Stimulated activated naive CD8-positive, alpha-beta T cell treated with anti-CD3 and anti-CD28 coated beads, Interleukin-15, Interleukin-2, amounts not matched to agents 100 ng/mL and 50 ng/mL, for 24 hours (primary cell): ENCODE results near the gene GNG5.
"Not testable (repeated sequence)": the region's sequence is repeated elsewhere in the genome, so short reads cannot be mapped to it uniquely, and the experiment has no call there.

ENCODE experiments used
- H3K27ac Mint-ChIP-seq: one replicate; pipeline ENCODE4 v1.8.0; 2021; ENCODE audit warnings: mild to moderate bottlenecking, mixed read lengths
- H3K27me3 Mint-ChIP-seq: one replicate; pipeline ENCODE4 v1.8.0; 2021; ENCODE audit warnings: mixed read lengths
- H3K36me3 Mint-ChIP-seq: one replicate; pipeline ENCODE4 v1.8.0; 2021; ENCODE audit warnings: low read depth, mixed read lengths
- H3K4me1 Mint-ChIP-seq: one replicate; pipeline ENCODE4 v1.8.0; 2021; ENCODE audit warnings: low read depth, mixed read lengths
- H3K4me3 Mint-ChIP-seq: one replicate; pipeline ENCODE4 v1.8.0; 2021; ENCODE audit warnings: mild to moderate bottlenecking, mixed read lengths
- H3K9me3 Mint-ChIP-seq: one replicate; pipeline ENCODE4 v1.8.0; 2021; ENCODE audit warnings: mixed read lengths

The GNG5 gene

DNA sequence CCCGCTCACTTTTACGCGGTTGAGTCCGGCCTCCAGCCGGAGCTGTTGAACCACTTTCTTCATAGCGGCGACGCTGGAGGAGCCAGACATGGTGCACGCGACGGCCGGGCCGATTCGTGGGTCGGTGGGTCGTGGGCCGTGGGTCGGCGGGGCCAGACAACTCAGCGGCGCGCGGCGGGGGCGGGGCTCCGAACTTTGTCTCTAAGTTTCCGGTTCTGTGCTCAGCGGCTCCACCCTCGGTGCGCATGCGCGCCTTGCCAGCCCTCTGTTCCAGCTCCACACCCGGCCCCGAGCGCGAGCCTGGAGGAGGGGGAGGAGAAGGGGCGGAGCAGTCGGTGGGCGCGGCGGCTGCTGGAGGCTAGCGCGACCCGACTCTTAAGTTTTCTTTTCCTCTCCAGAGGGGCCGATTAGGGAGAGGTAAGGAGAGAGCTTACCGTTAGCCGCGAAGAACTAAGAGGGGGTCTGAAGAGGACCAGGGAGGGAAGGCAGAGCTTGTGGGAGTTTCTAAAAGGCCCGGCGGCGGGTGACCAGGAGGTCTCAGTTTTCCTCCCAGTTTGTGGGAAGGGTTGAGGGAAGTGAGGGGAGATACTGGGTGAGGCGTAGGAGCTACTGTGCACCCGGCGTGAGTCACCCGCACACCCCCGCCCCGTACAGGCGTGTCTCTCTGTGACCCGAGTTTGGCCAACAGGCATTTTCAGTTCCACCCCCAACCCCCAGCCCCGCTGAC lies at the start of gene GNG5, which contains the start of gene SPATA1:
GNG5 (minus strand) TSS at position 580 of the 727 bp plus-strand sequence; CDS start at position 90, 490 bp downstream.
SPATA1 (plus strand) TSS at position 385 of the 727 bp plus-strand sequence. CDS start 9,974 bp downstream, outside the sequence.
- no peaks in the 10 kb centered on the region for H3K27me3 Mint-ChIP-seq
- H3K36me3 Mint-ChIP-seq = peaks cover 31% of the 10 kb centered on the region
- peak within 1 kb of the TSS; percentile 93 for H3K4me3 Mint-ChIP-seq
- H3K27ac Mint-ChIP-seq = peak within 1 kb of the TSS; percentile 97
- H3K9me3 Mint-ChIP-seq = peaks cover 4% of the 10 kb centered on the region
- peaks cover 52% of the 10 kb centered on the region for H3K4me1 Mint-ChIP-seq

DNA sequence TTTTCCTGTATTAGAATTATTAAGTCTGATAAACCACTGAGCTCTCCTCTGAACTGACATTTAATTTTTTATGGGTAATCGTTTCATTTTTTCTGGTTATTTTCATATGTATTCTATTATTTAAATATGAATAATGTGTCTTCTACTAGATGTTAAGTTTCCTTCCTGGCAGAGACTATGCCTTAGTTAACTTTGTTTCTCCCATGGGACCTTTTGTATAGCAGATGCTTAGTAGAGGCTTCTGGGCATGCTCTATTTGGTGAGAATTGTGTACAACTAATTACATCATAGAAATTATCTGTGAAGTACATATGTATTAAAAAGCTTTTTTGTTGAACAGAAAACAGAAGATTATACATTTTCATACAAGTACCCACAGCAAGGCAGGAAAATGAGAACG lies 44.4 kb upstream of the GNG5 start:
- H3K36me3 Mint-ChIP-seq = no peaks in the 10 kb centered on the region
- H3K27ac Mint-ChIP-seq = no peak overlapping the region
- H3K9me3 Mint-ChIP-seq = no peaks in the 10 kb centered on the region
- no peak overlapping the region for H3K4me3 Mint-ChIP-seq
- H3K4me1 Mint-ChIP-seq = no peaks in the 10 kb centered on the region
- H3K27me3 Mint-ChIP-seq = no peaks in the 10 kb centered on the region

DNA sequence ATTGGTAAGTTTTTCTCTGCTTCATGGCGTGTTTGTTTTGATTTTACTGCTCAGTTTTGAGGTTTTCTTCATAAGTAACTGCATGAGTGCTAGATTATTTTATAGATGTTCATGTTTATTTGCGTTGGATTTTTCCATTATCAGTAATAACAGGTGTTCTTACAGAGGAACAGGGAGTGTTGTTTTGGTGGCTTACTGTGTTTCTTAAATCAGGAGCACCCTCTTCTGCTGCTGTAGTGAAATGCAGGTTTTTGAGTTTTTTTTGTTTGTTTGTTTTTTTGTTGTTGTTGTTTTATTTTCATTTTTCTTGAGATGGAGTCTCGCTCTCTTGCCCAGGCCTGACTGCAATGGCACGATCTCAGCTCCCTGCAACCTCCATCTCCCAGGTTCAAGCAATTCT lies 35.3 kb upstream of the GNG5 start:
- Mint-ChIP-seq H3K36me3 (peaks cover 27% of the 10 kb centered on the region), H3K4me1 (peaks cover 23% of the 10 kb centered on the region), H3K27me3 (no peaks in the 10 kb centered on the region), H3K4me3 (no peak overlapping the region), H3K9me3 (no peaks in the 10 kb centered on the region), H3K27ac (no peak overlapping the region)

- Mint-ChIP-seq H3K9me3 (no peaks in the 10 kb centered on the region), H3K27ac (no peak overlapping the region), H3K4me3 (no peak overlapping the region)
Measured at GRCh38 chr1:84540759-84541158, 34.4 kb upstream of the GNG5 start.

DNA sequence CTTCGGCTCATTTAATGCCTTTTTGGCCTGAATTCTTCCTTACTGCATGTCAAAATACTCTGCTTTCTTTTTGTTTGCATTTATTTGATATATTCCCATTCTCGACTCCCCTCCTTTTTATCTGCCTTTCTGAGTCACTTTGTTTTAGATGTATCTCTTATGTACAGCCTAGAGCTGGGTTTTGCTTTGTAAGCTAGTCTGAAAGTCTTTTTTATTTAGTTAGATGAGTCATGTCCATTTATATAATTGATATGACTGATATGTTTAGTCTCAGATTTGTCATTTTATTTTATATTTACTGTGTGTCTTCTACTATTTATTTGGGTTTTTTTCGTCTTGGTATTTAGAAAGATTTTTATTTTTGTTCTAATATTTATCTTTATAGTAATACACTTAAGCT lies 33.6 kb upstream of the GNG5 start:
- H3K4me3 Mint-ChIP-seq = no peak overlapping the region
- no peaks in the 10 kb centered on the region for H3K9me3 Mint-ChIP-seq
- peaks cover 27% of the 10 kb centered on the region for H3K36me3 Mint-ChIP-seq
- peaks cover 23% of the 10 kb centered on the region for H3K4me1 Mint-ChIP-seq
- no peaks in the 10 kb centered on the region for H3K27me3 Mint-ChIP-seq
- H3K27ac Mint-ChIP-seq = peak overlapping the region; percentile 43

More at GRCh38 chr1:84540759-84541158, 34.4 kb upstream of the GNG5 start:
- Mint-ChIP-seq H3K27me3 (no peaks in the 10 kb centered on the region), H3K36me3 (peaks cover 27% of the 10 kb centered on the region), H3K4me1 (peaks cover 23% of the 10 kb centered on the region)

- Mint-ChIP-seq H3K4me1 (peaks cover 23% of the 10 kb centered on the region), H3K27me3 (no peaks in the 10 kb centered on the region), H3K9me3 (no peaks in the 10 kb centered on the region), H3K4me3 (no peak overlapping the region), H3K27ac (no peak overlapping the region), H3K36me3 (peaks cover 27% of the 10 kb centered on the region)
Measured at GRCh38 chr1:84538599-84538998, 32.2 kb upstream of the GNG5 start.

GRCh38 chr1:84525779-84526178 lies 19.4 kb upstream of the GNG5 start:
- Mint-ChIP-seq H3K27ac (no peak overlapping the region), H3K9me3 (no peaks in the 10 kb centered on the region), H3K4me1 (no peaks in the 10 kb centered on the region), H3K27me3 (no peaks in the 10 kb centered on the region), H3K36me3 (peaks cover 7% of the 10 kb centered on the region), H3K4me3 (no peak overlapping the region)

DNA sequence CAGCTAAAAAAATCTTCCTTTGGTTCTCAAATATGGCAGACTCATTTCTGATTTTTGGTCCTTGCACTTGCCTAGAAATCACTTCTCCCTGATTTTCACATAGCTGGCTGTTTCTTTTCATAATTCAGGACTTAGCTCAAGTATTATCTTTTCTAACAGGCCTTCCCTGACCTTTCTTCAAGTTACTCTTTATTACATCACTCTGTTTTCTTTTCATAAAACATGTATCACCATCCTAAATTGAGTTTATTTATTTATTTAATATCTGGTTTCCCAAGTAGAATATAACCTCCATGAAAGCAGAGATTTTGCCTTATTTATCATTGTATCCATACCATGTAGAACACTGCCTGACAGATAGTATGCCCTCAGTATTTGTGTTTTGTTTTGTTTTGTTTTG lies 18.2 kb upstream of the GNG5 start:
- H3K4me3 Mint-ChIP-seq = no peak overlapping the region
- peaks cover 7% of the 10 kb centered on the region for H3K36me3 Mint-ChIP-seq
- H3K9me3 Mint-ChIP-seq = no peaks in the 10 kb centered on the region
- H3K4me1 Mint-ChIP-seq = no peaks in the 10 kb centered on the region
- no peaks in the 10 kb centered on the region for H3K27me3 Mint-ChIP-seq
- H3K27ac Mint-ChIP-seq = no peak overlapping the region

DNA sequence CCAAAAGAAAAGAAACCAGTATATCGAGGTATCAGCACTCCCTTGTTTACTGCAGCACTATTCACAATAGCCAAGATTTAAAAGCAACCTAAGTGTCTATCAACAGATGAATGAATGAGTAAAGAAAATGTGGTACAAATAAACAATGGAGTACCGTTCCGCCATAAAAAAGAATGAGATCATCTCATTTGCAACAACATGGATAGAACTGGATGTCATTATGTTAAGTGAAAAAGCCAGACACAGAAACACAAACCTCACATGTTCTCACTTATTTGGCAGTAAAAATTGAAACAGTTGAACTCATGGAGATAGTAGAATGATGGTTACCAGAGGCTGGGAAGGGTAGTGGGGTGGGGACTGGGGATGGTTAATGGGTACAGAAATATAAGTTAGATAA lies 4.3 kb upstream of the GNG5 start:
- H3K36me3 Mint-ChIP-seq = peaks cover 9% of the 10 kb centered on the region
- H3K4me3 Mint-ChIP-seq = no peak overlapping the region
- H3K27me3 Mint-ChIP-seq = no peaks in the 10 kb centered on the region
- H3K27ac Mint-ChIP-seq = no peak overlapping the region
- H3K4me1 Mint-ChIP-seq = peaks cover 12% of the 10 kb centered on the region
- H3K9me3 Mint-ChIP-seq = peaks cover 4% of the 10 kb centered on the region

DNA sequence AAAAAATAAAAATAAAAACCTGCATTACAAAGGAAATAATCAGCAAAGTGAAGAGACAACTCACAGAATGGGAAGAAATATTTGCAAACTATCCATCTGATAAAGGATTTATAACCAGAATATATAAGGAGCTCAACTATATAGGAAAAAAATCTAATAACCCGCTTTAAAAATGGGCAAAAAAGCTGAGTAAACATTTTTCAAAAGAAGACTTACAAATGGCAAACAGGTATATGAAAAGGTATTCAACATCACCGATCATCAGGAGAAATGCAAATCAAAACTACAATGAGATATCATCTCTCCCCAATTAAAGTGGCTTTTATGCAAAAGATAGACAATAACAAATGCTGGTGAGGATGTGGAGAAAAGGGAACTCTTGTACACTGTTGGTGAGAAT lies 3.8 kb upstream of the GNG5 start:
- Mint-ChIP-seq H3K4me3 (no peak overlapping the region), H3K9me3 (peaks cover 4% of the 10 kb centered on the region), H3K27me3 (no peaks in the 10 kb centered on the region), H3K4me1 (peaks cover 14% of the 10 kb centered on the region), H3K36me3 (peaks cover 14% of the 10 kb centered on the region), H3K27ac (no peak overlapping the region)

GRCh38 chr1:84509029-84509428 lies 2.6 kb upstream of the GNG5 start:
- peaks cover 24% of the 10 kb centered on the region for H3K36me3 Mint-ChIP-seq
- peaks cover 25% of the 10 kb centered on the region for H3K4me1 Mint-ChIP-seq
- no peaks in the 10 kb centered on the region for H3K27me3 Mint-ChIP-seq
- H3K9me3 Mint-ChIP-seq = peaks cover 4% of the 10 kb centered on the region
- H3K4me3 Mint-ChIP-seq = no peak overlapping the region
- H3K27ac Mint-ChIP-seq = no peak overlapping the region

GRCh38 chr1:84508510-84508909 lies 2.1 kb upstream of the GNG5 start:
- Mint-ChIP-seq H3K27ac (no peak overlapping the region), H3K4me1 (peaks cover 31% of the 10 kb centered on the region), H3K4me3 (no peak overlapping the region), H3K9me3 (peaks cover 4% of the 10 kb centered on the region), H3K27me3 (no peaks in the 10 kb centered on the region), H3K36me3 (peaks cover 24% of the 10 kb centered on the region)

DNA sequence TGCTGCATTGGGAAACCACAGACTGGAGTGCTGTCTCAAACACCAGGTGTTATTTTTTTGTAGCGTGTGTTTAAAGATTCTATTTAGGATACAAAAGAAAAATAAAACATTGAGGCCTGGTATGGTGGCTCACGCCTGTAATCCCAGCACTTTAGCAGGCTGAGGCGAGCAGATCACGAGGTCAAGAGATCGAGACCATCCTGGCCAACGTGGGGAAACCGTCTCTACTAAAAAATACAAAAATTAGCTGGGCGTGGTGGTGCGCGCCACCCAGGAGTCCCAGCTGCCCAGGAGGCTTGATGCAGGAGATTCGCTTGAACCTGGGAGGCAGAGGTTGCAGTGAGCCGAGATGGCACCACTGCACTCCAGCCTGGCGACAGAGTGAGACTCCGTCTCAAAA lies 1.5 kb upstream of the GNG5 start:
- peaks cover 24% of the 10 kb centered on the region for H3K36me3 Mint-ChIP-seq
- not testable (repeated sequence) for H3K27me3 Mint-ChIP-seq, H3K9me3 Mint-ChIP-seq, H3K27ac Mint-ChIP-seq, H3K4me3 Mint-ChIP-seq
- H3K4me1 Mint-ChIP-seq = peaks cover 37% of the 10 kb centered on the region

DNA sequence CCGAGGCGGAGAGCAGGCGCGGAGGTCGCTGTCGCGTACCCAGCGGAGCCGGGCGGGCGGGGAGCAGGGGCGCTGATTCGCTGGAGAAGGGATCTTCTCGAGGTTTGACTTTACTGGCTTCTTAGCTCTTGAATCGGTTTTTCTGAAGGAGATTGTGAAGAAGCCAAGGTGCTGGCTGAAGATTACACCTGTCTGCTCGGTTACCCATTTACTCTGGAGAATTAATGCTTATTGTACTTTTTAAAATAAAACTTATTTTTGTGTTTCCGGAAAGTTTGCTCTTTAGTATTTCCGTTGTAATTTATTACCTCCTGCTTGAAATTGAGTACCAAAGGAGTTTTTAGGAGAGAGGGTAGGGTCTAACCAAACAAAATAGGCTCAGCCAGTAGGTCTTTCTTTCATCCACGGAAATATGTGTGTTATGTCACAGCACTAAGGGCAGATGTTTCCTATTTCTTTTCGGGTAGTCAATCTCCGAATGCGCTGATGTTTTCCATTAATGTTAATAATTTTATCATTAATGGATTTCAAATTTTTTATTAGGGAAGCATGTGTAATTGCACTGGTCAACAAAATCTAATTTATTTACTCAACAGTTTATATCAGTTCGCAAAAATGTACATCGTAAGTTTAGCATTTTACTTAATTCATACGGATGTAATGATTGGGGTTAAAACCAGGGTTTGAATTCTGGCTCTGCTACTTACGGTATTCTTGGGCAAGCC lies 510 bp upstream of the GNG5 start:
- H3K4me3 Mint-ChIP-seq = peak overlapping the region; percentile 93
- peaks cover 4% of the 10 kb centered on the region for H3K9me3 Mint-ChIP-seq
- H3K27ac Mint-ChIP-seq = peak overlapping the region; percentile 93
- H3K27me3 Mint-ChIP-seq = no peaks in the 10 kb centered on the region
- peaks cover 45% of the 10 kb centered on the region for H3K4me1 Mint-ChIP-seq
- peaks cover 24% of the 10 kb centered on the region for H3K36me3 Mint-ChIP-seq

DNA sequence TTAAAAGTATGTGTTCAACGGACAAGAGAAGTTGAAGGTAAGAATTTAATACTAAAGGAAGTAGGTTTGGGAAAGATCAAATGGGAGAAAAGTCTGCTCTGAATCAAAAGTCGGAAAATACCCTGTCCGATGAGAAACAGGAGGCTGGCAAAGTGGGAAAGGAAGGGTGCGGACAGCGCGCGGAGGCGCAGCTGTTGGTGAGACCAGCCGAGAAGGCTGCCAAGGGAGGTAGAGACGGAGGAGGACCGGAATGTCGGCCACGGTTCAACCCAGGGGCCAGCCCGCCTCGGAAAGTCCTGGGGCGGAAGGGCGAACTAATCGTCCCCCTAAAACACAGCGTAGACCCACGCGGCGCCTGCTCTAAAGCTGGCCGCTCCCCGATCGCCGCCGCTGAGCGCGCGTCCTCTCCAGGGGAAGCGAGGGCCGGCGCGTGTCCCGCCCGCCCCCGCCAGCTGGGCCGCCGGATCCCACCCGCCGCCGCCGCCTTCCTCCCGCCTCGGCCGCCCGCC lies 834 bp downstream of the GNG5 start:
- Mint-ChIP-seq H3K27me3 (no peaks in the 10 kb centered on the region), H3K27ac (peak overlapping the region; percentile 97), H3K4me1 (peaks cover 58% of the 10 kb centered on the region), H3K4me3 (peak overlapping the region; percentile 93), H3K36me3 (peaks cover 38% of the 10 kb centered on the region), H3K9me3 (peaks cover 4% of the 10 kb centered on the region)
